ENCODE data around the gene MTPN.

The MTPN gene

DNA sequence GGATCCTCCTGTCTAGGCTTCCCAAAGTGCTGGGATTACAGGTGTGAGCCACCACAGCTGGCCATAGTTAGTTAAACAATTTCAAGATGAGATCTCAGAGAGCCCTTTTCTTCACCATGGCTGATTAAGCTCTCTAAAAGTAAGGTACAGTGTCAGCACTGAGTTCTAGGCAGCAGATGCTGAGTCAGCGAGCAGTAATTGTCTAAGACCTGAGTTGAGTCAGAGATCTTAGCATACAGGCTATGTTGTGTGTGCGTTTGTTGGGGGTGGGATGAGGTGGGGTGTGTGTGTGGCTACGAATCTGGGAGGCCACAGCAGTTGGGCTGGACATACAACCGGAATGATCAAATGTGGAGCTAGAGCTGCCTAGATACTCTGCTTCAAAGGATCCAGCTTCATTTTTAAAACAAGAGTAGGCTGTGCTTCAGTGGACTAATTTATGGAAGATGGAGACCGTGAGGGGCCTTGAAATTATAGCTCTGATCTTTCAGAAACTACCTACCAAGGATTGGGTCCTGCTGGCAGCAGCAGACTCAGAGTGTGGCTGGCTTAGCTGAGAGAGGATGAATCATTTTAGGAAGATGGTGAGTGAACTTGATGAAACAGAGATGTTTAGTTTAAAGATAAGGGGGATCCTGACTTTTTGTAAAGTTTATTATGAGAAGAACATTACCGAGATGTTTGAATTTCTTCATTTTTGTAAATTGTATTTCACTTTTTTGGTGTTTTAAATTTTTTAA is 17.5 kb upstream of the MTPN start:
- H3K4me3 Mint-ChIP-seq = no peak overlapping the region
- TF ChIP-seq, protein P1, sequence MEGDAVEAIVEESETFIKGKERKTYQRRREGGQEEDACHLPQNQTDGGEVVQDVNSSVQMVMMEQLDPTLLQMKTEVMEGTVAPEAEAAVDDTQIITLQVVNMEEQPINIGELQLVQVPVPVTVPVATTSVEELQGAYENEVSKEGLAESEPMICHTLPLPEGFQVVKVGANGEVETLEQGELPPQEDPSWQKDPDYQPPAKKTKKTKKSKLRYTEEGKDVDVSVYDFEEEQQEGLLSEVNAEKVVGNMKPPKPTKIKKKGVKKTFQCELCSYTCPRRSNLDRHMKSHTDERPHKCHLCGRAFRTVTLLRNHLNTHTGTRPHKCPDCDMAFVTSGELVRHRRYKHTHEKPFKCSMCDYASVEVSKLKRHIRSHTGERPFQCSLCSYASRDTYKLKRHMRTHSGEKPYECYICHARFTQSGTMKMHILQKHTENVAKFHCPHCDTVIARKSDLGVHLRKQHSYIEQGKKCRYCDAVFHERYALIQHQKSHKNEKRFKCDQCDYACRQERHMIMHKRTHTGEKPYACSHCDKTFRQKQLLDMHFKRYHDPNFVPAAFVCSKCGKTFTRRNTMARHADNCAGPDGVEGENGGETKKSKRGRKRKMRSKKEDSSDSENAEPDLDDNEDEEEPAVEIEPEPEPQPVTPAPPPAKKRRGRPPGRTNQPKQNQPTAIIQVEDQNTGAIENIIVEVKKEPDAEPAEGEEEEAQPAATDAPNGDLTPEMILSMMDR (IDR thresholded peaks at IDR 0.05; ENCODE audit: unreplicated experiment in 3 of 3) = no peak
- no peaks in the 10 kb centered on the region for H3K9me3 Mint-ChIP-seq
- no peak overlapping the region for H3K27ac Mint-ChIP-seq
- H3K36me3 Mint-ChIP-seq (ENCODE audit: low read depth) = no peaks in the 10 kb centered on the region
- no peaks in the 10 kb centered on the region for H3K27me3 Mint-ChIP-seq (ENCODE audit: low read depth)
- no peaks in the 10 kb centered on the region for H3K4me1 Mint-ChIP-seq

DNA sequence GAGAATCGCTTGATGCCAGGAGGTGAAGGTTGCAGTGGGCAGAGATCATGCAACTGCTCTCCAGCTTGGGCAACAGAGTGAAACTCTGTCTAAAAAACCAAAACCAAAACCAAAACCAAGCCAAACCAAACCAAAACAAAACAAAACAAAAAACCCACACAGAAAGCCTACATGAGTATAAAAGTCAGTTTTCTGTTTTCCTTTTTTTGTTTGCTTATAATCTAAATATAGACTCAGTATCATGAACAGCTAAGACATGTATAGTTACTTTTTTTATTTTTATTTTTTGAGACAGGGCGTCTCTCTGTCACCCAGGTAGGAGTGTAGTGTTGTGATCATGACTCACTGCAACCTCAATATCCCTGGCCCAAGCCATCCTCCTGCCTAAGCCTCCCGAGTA is 16.8 kb upstream of the MTPN start:
- H3K27me3 Mint-ChIP-seq (ENCODE audit: low read depth) = no peaks in the 10 kb centered on the region
- H3K27ac Mint-ChIP-seq = no peak overlapping the region
- H3K4me1 Mint-ChIP-seq = no peaks in the 10 kb centered on the region
- TF ChIP-seq, protein P1 (IDR thresholded peaks at IDR 0.05; ENCODE audit: unreplicated experiment in 3 of 3) = no peak
- H3K4me3 Mint-ChIP-seq = no peak overlapping the region
- H3K36me3 Mint-ChIP-seq (ENCODE audit: low read depth) = no peaks in the 10 kb centered on the region
- no peaks in the 10 kb centered on the region for H3K9me3 Mint-ChIP-seq

DNA sequence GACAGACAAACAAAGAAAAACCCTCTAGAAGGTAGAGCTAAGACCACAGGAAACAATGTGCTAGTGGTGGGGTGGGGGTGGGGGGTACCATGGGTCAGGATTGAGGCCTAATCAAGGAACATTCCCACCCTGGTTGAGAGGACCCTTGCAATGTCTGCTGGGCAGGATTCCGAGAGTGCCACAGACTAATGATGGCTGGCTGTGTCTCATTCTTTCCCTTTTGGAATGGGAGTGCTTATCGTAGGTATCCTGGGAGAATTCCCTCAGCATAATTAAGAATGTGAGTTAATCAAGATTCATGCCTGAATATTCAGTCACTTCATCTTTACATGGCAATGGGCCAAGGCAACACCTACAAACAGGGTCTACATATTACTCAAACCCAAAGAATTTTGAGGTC is 14.7 kb upstream of the MTPN start:
- no peaks in the 10 kb centered on the region for H3K4me1 Mint-ChIP-seq
- H3K27ac Mint-ChIP-seq = no peak overlapping the region
- H3K36me3 Mint-ChIP-seq (ENCODE audit: low read depth) = no peaks in the 10 kb centered on the region
- no peak overlapping the region for H3K4me3 Mint-ChIP-seq
- H3K9me3 Mint-ChIP-seq = no peaks in the 10 kb centered on the region
- TF ChIP-seq, protein P1 (IDR thresholded peaks at IDR 0.05; ENCODE audit: unreplicated experiment in 3 of 3) = no peak
- no peaks in the 10 kb centered on the region for H3K27me3 Mint-ChIP-seq (ENCODE audit: low read depth)

DNA sequence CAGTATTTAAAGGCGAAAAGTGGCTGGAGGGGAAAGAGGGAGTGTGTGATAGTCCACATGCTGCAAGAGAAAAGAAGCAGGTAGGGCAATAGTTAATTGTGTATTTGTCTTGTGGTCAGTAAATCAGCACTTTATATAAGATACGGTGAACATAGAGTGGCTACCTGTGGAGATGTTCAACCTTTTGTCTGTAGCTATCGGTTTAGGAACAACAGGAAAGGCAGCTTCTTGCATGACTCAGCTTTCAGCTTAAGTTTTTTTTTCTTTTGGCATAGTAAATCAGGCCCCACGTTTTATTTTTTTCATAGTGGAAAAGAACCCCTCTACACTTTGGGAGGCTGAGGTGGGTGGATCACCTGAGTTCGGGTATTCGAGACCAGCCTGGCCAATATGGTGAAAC is 14.2 kb upstream of the MTPN start:
- no peak overlapping the region for H3K4me3 Mint-ChIP-seq
- H3K27ac Mint-ChIP-seq = no peak overlapping the region
- no peaks in the 10 kb centered on the region for H3K27me3 Mint-ChIP-seq (ENCODE audit: low read depth)
- no peaks in the 10 kb centered on the region for H3K9me3 Mint-ChIP-seq
- no peaks in the 10 kb centered on the region for H3K4me1 Mint-ChIP-seq
- H3K36me3 Mint-ChIP-seq (ENCODE audit: low read depth) = no peaks in the 10 kb centered on the region
- TF ChIP-seq, protein P1 (IDR thresholded peaks at IDR 0.05; ENCODE audit: unreplicated experiment in 3 of 3) = no peak

DNA sequence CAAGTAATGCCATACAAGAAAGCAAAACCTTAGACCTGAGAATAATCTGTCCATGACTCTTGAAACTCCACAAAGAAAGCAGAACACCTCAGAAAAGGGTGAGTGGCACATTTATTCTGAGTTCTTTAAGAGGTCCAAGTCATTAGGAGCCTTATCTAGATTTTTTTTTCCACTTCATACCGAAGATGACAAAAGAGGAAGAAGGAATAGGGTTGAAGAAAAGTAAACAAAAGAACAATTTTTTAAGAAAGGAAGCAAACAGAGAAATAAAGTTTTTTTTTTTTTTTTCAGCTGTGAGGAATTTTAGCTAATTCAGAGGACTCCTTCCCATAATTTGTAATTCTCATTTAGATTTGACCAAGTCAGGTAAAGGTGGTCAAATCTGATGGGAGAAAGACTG is 13.1 kb upstream of the MTPN start:
- no peak overlapping the region for H3K4me3 Mint-ChIP-seq
- no peaks in the 10 kb centered on the region for H3K4me1 Mint-ChIP-seq
- H3K36me3 Mint-ChIP-seq (ENCODE audit: low read depth) = no peaks in the 10 kb centered on the region
- peaks cover 4% of the 10 kb centered on the region for H3K9me3 Mint-ChIP-seq
- no peaks in the 10 kb centered on the region for H3K27me3 Mint-ChIP-seq (ENCODE audit: low read depth)
- no peak overlapping the region for H3K27ac Mint-ChIP-seq
- TF ChIP-seq, protein P1 (IDR thresholded peaks at IDR 0.05; ENCODE audit: unreplicated experiment in 3 of 3) = no peak

DNA sequence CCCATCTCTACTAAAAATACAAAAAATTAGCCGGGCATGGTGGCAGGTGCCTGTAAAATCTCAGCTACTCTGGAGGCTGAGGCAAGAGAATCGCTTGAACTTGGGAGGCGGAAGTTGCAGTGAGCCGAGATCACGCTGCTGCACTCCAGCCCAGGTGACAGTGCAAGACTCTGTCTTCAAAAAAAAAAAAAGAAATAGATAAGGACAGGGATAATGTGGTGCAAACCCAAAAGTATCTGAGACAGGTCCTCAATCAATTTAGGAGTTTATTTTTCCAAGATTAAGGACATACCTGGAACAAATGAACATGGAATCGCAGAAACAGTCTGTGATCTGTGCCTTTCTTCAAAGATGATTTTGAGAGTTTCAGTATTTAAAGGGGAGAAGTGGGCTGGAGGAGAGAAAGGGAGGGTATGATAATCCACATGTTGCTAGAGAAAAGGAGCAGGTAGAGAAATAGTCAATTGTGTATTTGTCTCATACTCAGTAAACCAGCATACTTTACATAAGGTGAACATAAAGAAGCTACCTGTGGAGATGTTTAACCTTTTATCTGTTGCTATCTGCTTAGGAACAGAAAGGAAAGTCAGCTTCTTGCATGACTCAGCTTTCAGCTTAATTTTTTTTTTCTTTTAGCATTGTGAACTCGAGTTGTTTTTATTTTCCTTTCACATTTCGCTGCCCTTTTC is 4.9 kb upstream of the MTPN start:
- Mint-ChIP-seq H3K4me1 (peaks cover 5% of the 10 kb centered on the region), H3K4me3 (no peak overlapping the region), H3K9me3 (peaks cover 4% of the 10 kb centered on the region), H3K27me3 (ENCODE audit: low read depth) (no peaks in the 10 kb centered on the region), H3K36me3 (ENCODE audit: low read depth) (no peaks in the 10 kb centered on the region), H3K27ac (no peak overlapping the region)
- TF ChIP-seq, protein P1 (IDR thresholded peaks at IDR 0.05; ENCODE audit: unreplicated experiment in 3 of 3) = no peak

All from nephron (organoid).